GM23338 (cell line): ENCODE results near the gene LRRC25. TPM values are rescaled to one million over a fixed set of nuclear protein-coding genes. Genes with fewer than 3 reads are reported as not detected.

Experiments
- ATAC-seq: fragments of 200-7000 bp; cut with Tn5 transposase; 3 replicates; pipeline ENCODE4 v1.9.1; 2020
- DNase-seq: peaks from one replicate; pipeline ENCODE4 v3.0.0-alpha.2; 2015; ENCODE audit warnings: low spot score
- H2AFZ ChIP-seq: fragments of 200-600 bp; sonication (generic); 2 replicates; pipeline ENCODE4 v1.8.0; 2016; ENCODE audit warnings: antibody characterized with exemption, mild to moderate bottlenecking, moderate library complexity
- H3F3A ChIP-seq: fragments of 200-600 bp; sonication (generic); replicated peaks from 2 replicates; pipeline ENCODE4 v1.8.0; 2017; ENCODE audit warnings: antibody characterized with exemption, mixed run types, low read depth
- H3K27ac ChIP-seq: fragments of 200-600 bp; sonication (generic); 2 replicates; pipeline ENCODE4 v1.6.1; 2016; ENCODE audit warnings: low read depth
- H3K27me3 ChIP-seq: fragments of 200-600 bp; sonication (generic); 2 replicates; pipeline ENCODE4 v1.8.0; 2016; ENCODE audit warnings: mild to moderate bottlenecking, mixed run types, moderate library complexity; ENCODE audit not compliant: insufficient read depth
- H3K36me3 ChIP-seq: fragments of 200-600 bp; sonication (generic); 2 replicates; pipeline ENCODE4 v1.8.0; 2016; ENCODE audit warnings: mild to moderate bottlenecking; ENCODE audit not compliant: insufficient read depth
- H3K4me1 ChIP-seq: fragments of 200-600 bp; sonication (generic); 2 replicates; pipeline ENCODE4 v1.8.0; 2016; ENCODE audit warnings: mild to moderate bottlenecking, moderate library complexity; ENCODE audit not compliant: insufficient read depth
- H3K4me2 ChIP-seq: fragments of 200-600 bp; sonication (generic); 2 replicates; pipeline ENCODE4 v1.7.1; 2017; ENCODE audit warnings: mixed run types
- H3K4me3 ChIP-seq: fragments of 200-600 bp; sonication (generic); 2 replicates; pipeline ENCODE4 v1.6.1; 2016; ENCODE audit warnings: mixed run types
- H3K79me2 ChIP-seq: fragments of 200-600 bp; sonication (generic); replicated peaks from 2 replicates; pipeline ENCODE4 v1.8.0; 2017; ENCODE audit warnings: mild to moderate bottlenecking; ENCODE audit not compliant: insufficient read depth
- H3K9me2 ChIP-seq: fragments of 200-600 bp; sonication (generic); 2 replicates; pipeline ENCODE4 v1.8.0; 2017; ENCODE audit not compliant: insufficient read depth
- H4K20me1 ChIP-seq: fragments of 200-600 bp; sonication (generic); replicated peaks from 2 replicates; pipeline ENCODE4 v1.8.0; 2017; ENCODE audit warnings: mild to moderate bottlenecking; ENCODE audit not compliant: insufficient read depth
- H3K27ac Mint-ChIP-seq: 2 replicates; pipeline ENCODE4 v1.8.0; 2020; ENCODE audit warnings: inconsistent platforms, mild to moderate bottlenecking, moderate library complexity, mixed read lengths
- H3K27me3 Mint-ChIP-seq: 3 replicates; pipeline ENCODE4 v1.8.0; 2022; ENCODE audit warnings: low read depth, mild to moderate bottlenecking, moderate library complexity, mixed read lengths, inconsistent platforms; ENCODE audit not compliant: insufficient read depth, poor library complexity
- H3K36me3 Mint-ChIP-seq: 3 replicates; pipeline ENCODE4 v1.8.0; 2021; ENCODE audit warnings: low read depth, mild to moderate bottlenecking, inconsistent platforms, moderate library complexity, mixed read lengths
- H3K4me1 Mint-ChIP-seq: 3 replicates; pipeline ENCODE4 v1.8.0; 2020; ENCODE audit warnings: mild to moderate bottlenecking, inconsistent platforms, mixed read lengths
- H3K4me3 Mint-ChIP-seq: 3 replicates; pipeline ENCODE4 v1.8.0; 2021; ENCODE audit warnings: moderate library complexity, mild to moderate bottlenecking, inconsistent platforms, mixed read lengths
- H3K9me3 Mint-ChIP-seq: 3 replicates; pipeline ENCODE4 v1.8.0; 2020; ENCODE audit warnings: moderate library complexity, mild to moderate bottlenecking, inconsistent platforms, mixed read lengths
- CREB1 ChIP-seq: fragments of 250-450 bp; sonication (Bioruptor Pico); IDR thresholded peaks from 2 replicates; pipeline ENCODE4 v1.5.0; 2020; ENCODE audit warnings: low read depth, mild to moderate bottlenecking, moderate library complexity
- CTCF ChIP-seq, 2 experiments: fragments of 200-600 bp in 1 of 2; sonication (generic) in 1 of 2; conservative IDR thresholded peaks; 2 replicates each; pipeline versions ENCODE4 v1.5.1 to v1.6.1; 2016 to 2017; ENCODE audit warnings: antibody characterized with exemption in 2 of 2, low read depth in 2 of 2, mild to moderate bottlenecking in 2 of 2, moderate library complexity in 1 of 2
- ETS1 ChIP-seq: IDR thresholded peaks from 2 replicates; pipeline ENCODE4 v1.6.1; 2016; ENCODE audit warnings: antibody characterized with exemption
- EZH2phosphoT487 ChIP-seq: fragments of 200-600 bp; sonication (generic); IDR thresholded peaks from one replicate; pipeline ENCODE4 v1.8.1; 2018; ENCODE audit warnings: antibody characterized with exemption; ENCODE audit not compliant: unreplicated experiment
- NANOG ChIP-seq: IDR thresholded peaks from 2 replicates; pipeline ENCODE4 v1.6.1; 2016; ENCODE audit warnings: antibody characterized with exemption, borderline replicate concordance
- REST ChIP-seq: IDR thresholded peaks from one replicate; pipeline ENCODE4 v1.6.1; 2018; ENCODE audit warnings: antibody characterized with exemption; ENCODE audit not compliant: unreplicated experiment
- STAT1 ChIP-seq: IDR thresholded peaks from one replicate; pipeline ENCODE4 v1.6.1; 2016; ENCODE audit warnings: antibody characterized with exemption; ENCODE audit not compliant: unreplicated experiment
- ZNF114 ChIP-seq: fragments of 250-450 bp; sonication (Bioruptor Pico); IDR thresholded peaks from 2 replicates; pipeline ENCODE4 v1.5.0; 2020; ENCODE audit warnings: mild to moderate bottlenecking, moderate library complexity
- ZNF331 ChIP-seq: fragments of 250-450 bp; sonication (Bioruptor Pico); IDR thresholded peaks from 2 replicates; pipeline ENCODE4 v1.5.0; 2020; ENCODE audit warnings: low read depth, mild to moderate bottlenecking, moderate library complexity
- long read RNA-seq: library from polyadenylated mRNA; unstranded; transcript quantifications from one replicate; pipeline ENCODE4 v2.0.0, GENCODE V29; 2020; ENCODE audit not compliant: unreplicated experiment
- polyA plus RNA-seq: library from polyadenylated mRNA; unstranded; fragments of >200 nt; fragmentation: Nextera tagmentation; extraction: Ambion mirVana; gene quantifications from 2 replicates; pipeline ENCODE4 v1.2.1, GENCODE V29; 2016
- total RNA-seq: library from RNA; depleted of rRNA; stranded (reverse); fragments of >200 nt; shearing (Covaris generic); gene quantifications from 2 replicates; pipeline ENCODE4 v1.2.3, GENCODE V29; 2014; rRNA removed

LRRC25 gene
- total RNA-seq, result 0.17 TPM in 1 of 2 replicates, not detected in the other
- polyA plus RNA-seq, result 0.14 and 0.24 TPM in 2 replicates
- long read RNA-seq, result 0 reads

DNA sequence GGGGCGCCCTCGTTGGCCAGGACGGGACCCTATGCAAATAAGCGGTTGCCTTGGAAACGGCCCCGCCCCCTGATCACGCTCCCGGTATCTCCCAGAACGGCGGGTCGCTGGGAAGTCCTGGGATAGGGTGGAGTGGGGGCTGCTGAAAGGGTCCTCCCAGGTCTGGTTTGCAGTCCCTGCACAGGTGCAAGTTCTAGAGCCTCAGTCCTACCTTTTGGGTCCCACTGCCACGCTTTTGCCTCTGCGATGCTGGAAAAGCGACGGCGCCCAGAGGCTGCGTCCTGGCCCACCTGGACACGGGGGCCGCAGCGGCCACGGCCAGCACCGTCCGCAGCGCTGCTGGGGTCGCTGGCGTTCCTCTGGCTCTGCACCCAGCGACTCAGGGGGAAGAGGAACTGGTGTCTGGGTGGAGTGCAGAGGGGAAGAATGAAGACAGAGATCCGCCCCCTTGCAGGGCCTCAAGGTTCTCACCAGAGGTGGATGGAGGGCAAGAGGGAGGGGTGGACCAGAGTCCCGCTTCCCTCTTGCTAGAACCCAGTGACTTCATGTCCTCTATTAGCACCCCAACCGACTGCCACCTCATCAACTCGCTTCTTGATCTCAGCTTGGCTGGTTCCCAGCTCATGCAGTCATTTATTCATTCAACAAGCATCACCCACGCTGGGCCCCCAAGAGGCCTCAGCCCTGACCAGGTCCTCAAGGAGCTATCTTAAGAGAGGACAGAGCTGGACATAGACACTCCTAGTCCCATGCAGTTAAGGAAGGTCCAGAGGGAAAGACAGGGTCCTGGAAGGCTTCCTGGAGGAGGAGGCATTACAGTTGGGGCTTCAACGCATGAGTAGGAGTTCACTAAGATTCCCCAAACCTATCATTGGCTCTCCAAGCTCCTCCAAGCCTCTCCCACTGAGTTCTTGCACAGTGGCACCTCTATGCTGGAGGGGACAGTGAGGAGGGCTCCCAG is at the start of gene LRRC25:
Gene LRRC25 (minus strand): TSS at position 381 of the 961 bp plus-strand sequence. CDS start 659 bp downstream, outside the sequence.
- Histone ChIP-seq H3K36me3 (no peaks in the 10 kb centered on the region), H2AFZ (peak within 1 kb of the TSS; percentile 98), H3K79me2 (no peaks in the 10 kb centered on the region), H3F3A (0 out of 2 replicates have a peak, but pooled peaks cover 3% of the 10 kb centered on the region), H3K9me2 (no peaks in the 10 kb centered on the region), H3K27ac (no peak within 1 kb of the TSS), H3K4me3 (peak within 1 kb of the TSS; percentile 48), H3K4me1 (peaks cover 2% of the 10 kb centered on the region; the same call in 1 of the 2 replicates), H3K4me2 (peak within 1 kb of the TSS; percentile 75), H4K20me1 (no peaks in the 10 kb centered on the region), H3K27me3 (0 out of 2 replicates have a peak, but pooled peaks cover 4% of the 10 kb centered on the region)
- TF ChIP-seq REST, result no peak
- H3K9me3 Mint-ChIP-seq, result no peaks in the 10 kb centered on the region
- no peak within 1 kb of the TSS; the same call in 2 of the 3 replicates for H3K4me3 Mint-ChIP-seq
- DNase-seq (peak; percentile 96), ATAC-seq (peak; percentile 92)
- no peaks in the 10 kb centered on the region for H3K36me3 Mint-ChIP-seq
- no peak within 1 kb of the TSS for H3K27ac Mint-ChIP-seq
- peaks cover 3% of the 10 kb centered on the region; the same call in 2 of the 3 replicates for H3K4me1 Mint-ChIP-seq
- H3K27me3 Mint-ChIP-seq, result peaks cover 17% of the 10 kb centered on the region

DNA sequence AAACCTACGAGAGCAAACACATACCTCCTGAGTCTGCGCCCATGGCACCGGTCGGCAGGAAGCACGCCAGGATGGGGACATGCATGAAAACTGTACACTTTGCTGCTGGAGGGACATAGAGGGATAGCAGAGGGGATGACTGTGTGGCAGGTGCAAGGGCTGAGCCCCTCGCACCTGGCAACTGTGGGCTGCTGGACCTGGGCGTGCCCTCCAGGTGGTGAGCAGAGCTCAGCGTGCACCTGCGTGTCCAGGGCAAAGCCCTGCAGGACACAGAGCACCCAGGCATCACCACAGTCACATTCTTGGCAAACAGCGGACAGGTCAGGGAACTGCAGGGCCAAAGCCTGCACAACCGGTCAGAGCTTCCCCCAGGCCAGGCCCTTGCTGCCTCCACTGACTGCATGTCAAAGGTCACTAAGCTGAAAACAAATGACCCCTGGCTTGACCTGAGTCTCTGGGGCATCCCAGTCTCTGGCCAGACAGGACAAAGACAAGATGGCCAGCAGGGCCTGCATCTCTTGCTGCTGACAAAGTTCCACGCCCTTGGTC is 49.5 kb upstream of the LRRC25 start:
- H3K4me3 ChIP-seq, result no peak overlapping the region
- H3K27ac Mint-ChIP-seq, result no peak overlapping the region
- H3K4me3 Mint-ChIP-seq, result no peak overlapping the region
- no peak for DNase-seq
- no peak overlapping the region for H3K4me2 ChIP-seq
- peaks cover 13% of the 10 kb centered on the region for H3K27me3 Mint-ChIP-seq
- peaks cover 12% of the 10 kb centered on the region for H3K36me3 Mint-ChIP-seq
- no peaks in the 10 kb centered on the region for H3K9me2 ChIP-seq
- 0 out of 3 replicates have a peak, but pooled peaks cover 2% of the 10 kb centered on the region for H3K4me1 Mint-ChIP-seq
- H2AFZ ChIP-seq, result no peak overlapping the region
- H3F3A ChIP-seq, result 0 out of 2 replicates have a peak, but pooled peaks cover 3% of the 10 kb centered on the region
- no peaks in the 10 kb centered on the region for H3K4me1 ChIP-seq
- H3K27me3 ChIP-seq, result no peaks in the 10 kb centered on the region
- TF ChIP-seq ZNF331 (CRISPR knock-in tag) (no peak), REST (no peak), EZH2phosphoT487 (no peak), ETS1 (no peak), CTCF (conservative IDR thresholded peaks at IDR 0.05; ENCODE audit: low read depth in 2 of 2) (no peak), ZNF114 (CRISPR knock-in tag) (no peak), NANOG (no peak), CREB1 (no peak), STAT1 (no peak)
- H3K79me2 ChIP-seq, result no peaks in the 10 kb centered on the region
- H3K27ac ChIP-seq, result no peak overlapping the region
- no peaks in the 10 kb centered on the region; the same call in 1 of the 2 replicates for H4K20me1 ChIP-seq
- no peak for ATAC-seq
- H3K9me3 Mint-ChIP-seq, result peaks cover 4% of the 10 kb centered on the region
- no peaks in the 10 kb centered on the region; the same call in 1 of the 2 replicates for H3K36me3 ChIP-seq
